Astrocyte of the cerebellum (primary cell): ENCODE results near the gene SF3A2.

ENCODE experiments used
- DNase-seq: peaks from one replicate; pipeline ENCODE4 v3.0.0-alpha.2; 2011; ENCODE audit warnings: low read depth
- H3K4me3 ChIP-seq: 2 replicates; pipeline ENCODE4 v1.5.1; 2011; ENCODE audit warnings: mild to moderate bottlenecking, low read depth, low read length, moderate library complexity
- CTCF ChIP-seq: IDR thresholded peaks from 2 replicates; pipeline ENCODE4 v1.5.1; 2012; ENCODE audit warnings: low read length, low read depth, moderate library complexity, mild to moderate bottlenecking; ENCODE audit errors: missing control alignments
- in situ Hi-C: cut with HindIII; loops from 2 replicates; pipeline ENCODE4 v1.10.0; 2017; ENCODE audit warnings: low sequenced_read_pairs

Gene SF3A2

GRCh38 chr19:2212861-2213711 is 23.5 kb upstream of the SF3A2 start:
- DNase-seq = no peak
- in situ Hi-C loops = loop anchor here (5.0 kb wide), 1 partner anchor 96 kb away; no protein-coding TSS in a partner anchor
- no peak for TF ChIP-seq CTCF
- H3K4me3 ChIP-seq = no peak overlapping the region

- no peak for DNase-seq
- in situ Hi-C loops = loop anchor here (5.0 kb wide), 1 partner anchor 96 kb away; no protein-coding TSS in a partner anchor
- TF ChIP-seq CTCF = no peak
- H3K4me3 ChIP-seq = no peak overlapping the region
Measured at GRCh38 chr19:2213799-2214198, 22.8 kb upstream of the SF3A2 start.

DNA sequence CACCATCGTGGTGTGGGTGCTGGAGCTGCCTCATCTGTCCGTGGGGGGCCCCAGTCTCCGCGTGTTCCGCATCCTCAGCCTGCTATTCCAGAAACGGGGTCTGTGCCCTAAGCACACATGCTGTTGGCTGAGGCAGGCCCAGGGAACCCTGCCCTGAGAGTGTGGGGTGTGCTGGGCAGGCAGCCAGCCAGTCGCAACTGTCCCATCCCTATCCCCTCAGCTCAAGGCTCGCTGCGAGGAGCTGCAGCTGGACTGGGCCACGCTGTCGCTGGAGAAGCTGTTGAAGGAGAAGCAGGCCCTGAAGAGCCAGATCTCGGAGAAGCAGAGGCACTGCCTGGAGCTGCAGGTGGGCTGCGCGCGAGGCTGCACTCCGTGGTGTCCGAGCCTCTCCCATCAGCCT is 22.4 kb upstream of the SF3A2 start:
- in situ Hi-C loops = loop anchor here (5.0 kb wide), 1 partner anchor 97 kb away; no protein-coding TSS in a partner anchor

DNA sequence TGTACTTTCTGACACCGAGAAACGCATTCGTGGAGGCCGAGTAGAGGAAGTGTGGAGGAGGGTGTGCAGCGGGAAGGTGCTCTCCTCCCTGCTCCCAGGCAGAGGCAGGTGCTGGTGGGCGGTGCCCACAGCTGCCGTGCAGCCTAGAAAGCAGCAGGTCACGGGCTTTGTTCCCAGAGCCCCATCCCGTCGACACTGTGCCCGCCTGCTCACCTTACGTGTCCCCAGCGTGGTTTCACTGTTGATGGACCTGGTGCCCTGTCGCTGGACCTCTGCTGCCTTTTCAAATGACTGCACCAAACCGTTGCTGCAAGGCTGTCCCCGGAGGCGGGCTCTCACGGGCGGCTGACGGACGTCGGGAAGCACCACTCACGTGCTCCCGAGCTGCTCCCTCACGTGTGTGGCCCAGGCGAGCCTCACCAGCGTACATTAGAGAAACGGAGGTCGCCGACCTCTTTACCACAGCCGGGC is 21.3 kb upstream of the SF3A2 start:
- DNase-seq = no peak
- no peak for TF ChIP-seq CTCF
- no peak overlapping the region for H3K4me3 ChIP-seq
- in situ Hi-C loops = no loop called here

More for the DNA sequence above, 22.4 kb upstream of the SF3A2 start:
- no peak for DNase-seq
- H3K4me3 ChIP-seq = no peak overlapping the region
- TF ChIP-seq CTCF = no peak

DNA sequence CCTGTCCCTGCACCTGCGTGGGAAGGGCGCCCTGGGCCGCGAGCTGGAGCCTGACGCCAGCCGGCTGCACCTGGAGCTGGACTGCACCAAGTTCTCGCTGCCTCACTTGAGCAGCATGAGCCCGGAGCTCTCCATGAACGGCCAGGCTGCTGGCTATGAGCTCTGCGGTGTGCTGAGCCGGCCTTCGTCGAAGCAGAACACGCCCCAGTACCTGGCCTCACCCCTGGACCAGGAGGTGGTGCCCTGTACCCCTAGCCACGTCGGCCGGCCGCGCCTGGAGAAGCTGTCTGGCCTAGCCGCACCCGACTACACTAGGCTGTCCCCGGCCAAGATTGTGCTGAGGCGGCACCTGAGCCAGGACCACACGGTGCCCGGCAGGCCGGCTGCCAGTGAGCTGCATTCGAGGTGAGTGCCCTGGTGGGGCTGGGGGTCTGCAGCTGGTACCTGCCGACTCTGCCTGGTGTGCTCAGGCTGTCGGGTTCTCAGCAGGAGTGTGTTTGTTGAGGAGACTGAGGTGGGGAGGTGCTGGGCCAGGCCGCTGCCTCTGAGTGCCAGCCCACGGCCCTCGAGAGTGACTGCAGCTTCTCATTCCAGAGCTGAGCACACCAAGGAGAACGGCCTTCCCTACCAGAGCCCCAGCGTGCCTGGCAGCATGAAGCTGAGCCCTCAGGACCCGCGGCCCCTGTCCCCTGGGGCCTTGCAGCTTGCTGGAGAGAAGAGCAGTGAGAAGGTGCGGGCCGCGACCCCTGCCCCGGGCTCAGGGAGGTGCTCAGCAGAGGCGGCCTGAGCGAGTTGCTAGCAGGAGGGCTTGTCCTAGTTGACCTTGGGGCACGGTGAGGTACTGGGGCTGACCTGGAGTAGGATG is 20.0 kb upstream of the SF3A2 start:
- DNase-seq = no peak
- in situ Hi-C loops = no loop called here
- H3K4me3 ChIP-seq = no peak overlapping the region
- no peak for TF ChIP-seq CTCF

GRCh38 chr19:2217591-2217990 is 19.0 kb upstream of the SF3A2 start:
- no peak for TF ChIP-seq CTCF
- no peak overlapping the region for H3K4me3 ChIP-seq
- in situ Hi-C loops = no loop called here
- DNase-seq = no peak
